ENCODE data around the gene IL20RB. TPM values are rescaled to one million over a fixed set of nuclear protein-coding genes. Genes with fewer than 3 reads are reported as not detected.

IL20RB gene
- polyA plus RNA-seq, 3 donors = 0.16 to 1.2 TPM; not detected in 1

DNA sequence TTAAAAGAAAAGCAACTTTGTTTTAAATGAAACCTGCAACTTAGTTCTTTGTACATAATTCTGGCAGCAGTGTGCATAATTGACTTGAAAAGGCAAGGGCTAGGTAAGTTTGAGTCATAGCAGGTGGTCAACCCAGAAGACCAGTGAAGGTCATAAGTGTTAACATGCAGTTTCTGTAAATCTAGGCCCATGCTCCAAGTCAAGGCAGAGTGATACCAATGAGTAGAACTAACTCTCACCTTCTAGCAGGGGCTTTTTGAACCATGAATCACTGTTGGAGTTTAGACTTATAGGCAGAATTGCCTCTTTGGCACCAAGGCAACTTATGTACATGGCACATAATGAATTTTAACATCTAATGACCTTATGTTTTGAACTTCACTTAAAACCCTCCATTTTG lies 29.5 kb upstream of the IL20RB start:
- Histone ChIP-seq H3K9ac (ENCODE audit: insufficient read depth, low read length, poor library complexity, severe bottlenecking) (no peak overlapping the region), H3K27ac (ENCODE audit: low read depth in 1 of 2, low read length in 2 of 2) (peak overlapping the region in 1 of 2 donors; percentile 35), H3K36me3 (replicated peaks in 1 of 2; ENCODE audit: control insufficient read depth in 1 of 2, insufficient read depth in 2 of 2, low read length in 2 of 2) (peaks cover 5 to 9% of the 10 kb centered on the region in 2 donors), H3K79me2 (ENCODE audit: insufficient read depth, low read length) (peaks cover 60% of the 10 kb centered on the region), H3K27me3 (ENCODE audit: control insufficient read depth in 2 of 2, insufficient read depth in 2 of 2, low read length in 2 of 2) (no peaks in the 10 kb centered on the region), H4K20me1 (ENCODE audit: insufficient read depth, low read length) (peaks cover 30% of the 10 kb centered on the region), H3K4me3 (replicated peaks in 1 of 3; ENCODE audit: low read depth in 2 of 3, low read length in 3 of 3) (no peak overlapping the region), H3K4me2 (replicated peaks; ENCODE audit: extremely low read depth, low read length, poor library complexity, severe bottlenecking) (no peak overlapping the region), H2AFZ (ENCODE audit: insufficient read depth, low read depth, low read length, poor library complexity, severe bottlenecking) (no peak overlapping the region), H3K4me1 (ENCODE audit: control insufficient read depth in 1 of 2, insufficient read depth in 2 of 2, low read length in 2 of 2) (peaks cover 20 to 51% of the 10 kb centered on the region in 2 donors), H3K9me3 (replicated peaks in 1 of 2; ENCODE audit: control insufficient read depth in 1 of 2, insufficient read depth in 1 of 2, low read length in 2 of 2) (no peaks in the 10 kb centered on the region)
- no peaks in the 10 kb centered on the region for H3K9me3 Mint-ChIP-seq
- H3K4me3 Mint-ChIP-seq = no peak overlapping the region
- peaks cover 18 to 19% of the 10 kb centered on the region in 2 donors for H3K36me3 Mint-ChIP-seq
- no peak overlapping the region for H3K27ac Mint-ChIP-seq
- peaks cover 51% of the 10 kb centered on the region for H3K4me1 Mint-ChIP-seq
- TF ChIP-seq, protein P1, sequence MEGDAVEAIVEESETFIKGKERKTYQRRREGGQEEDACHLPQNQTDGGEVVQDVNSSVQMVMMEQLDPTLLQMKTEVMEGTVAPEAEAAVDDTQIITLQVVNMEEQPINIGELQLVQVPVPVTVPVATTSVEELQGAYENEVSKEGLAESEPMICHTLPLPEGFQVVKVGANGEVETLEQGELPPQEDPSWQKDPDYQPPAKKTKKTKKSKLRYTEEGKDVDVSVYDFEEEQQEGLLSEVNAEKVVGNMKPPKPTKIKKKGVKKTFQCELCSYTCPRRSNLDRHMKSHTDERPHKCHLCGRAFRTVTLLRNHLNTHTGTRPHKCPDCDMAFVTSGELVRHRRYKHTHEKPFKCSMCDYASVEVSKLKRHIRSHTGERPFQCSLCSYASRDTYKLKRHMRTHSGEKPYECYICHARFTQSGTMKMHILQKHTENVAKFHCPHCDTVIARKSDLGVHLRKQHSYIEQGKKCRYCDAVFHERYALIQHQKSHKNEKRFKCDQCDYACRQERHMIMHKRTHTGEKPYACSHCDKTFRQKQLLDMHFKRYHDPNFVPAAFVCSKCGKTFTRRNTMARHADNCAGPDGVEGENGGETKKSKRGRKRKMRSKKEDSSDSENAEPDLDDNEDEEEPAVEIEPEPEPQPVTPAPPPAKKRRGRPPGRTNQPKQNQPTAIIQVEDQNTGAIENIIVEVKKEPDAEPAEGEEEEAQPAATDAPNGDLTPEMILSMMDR (IDR thresholded peaks at IDR 0.05) = no peak
- intact Hi-C loops (cut with micrococcal nuclease) = no loop called here
- no peak for DNase-seq
- H3K27me3 Mint-ChIP-seq (ENCODE audit: low read depth in 3 of 3) = no peaks in the 10 kb centered on the region

DNA sequence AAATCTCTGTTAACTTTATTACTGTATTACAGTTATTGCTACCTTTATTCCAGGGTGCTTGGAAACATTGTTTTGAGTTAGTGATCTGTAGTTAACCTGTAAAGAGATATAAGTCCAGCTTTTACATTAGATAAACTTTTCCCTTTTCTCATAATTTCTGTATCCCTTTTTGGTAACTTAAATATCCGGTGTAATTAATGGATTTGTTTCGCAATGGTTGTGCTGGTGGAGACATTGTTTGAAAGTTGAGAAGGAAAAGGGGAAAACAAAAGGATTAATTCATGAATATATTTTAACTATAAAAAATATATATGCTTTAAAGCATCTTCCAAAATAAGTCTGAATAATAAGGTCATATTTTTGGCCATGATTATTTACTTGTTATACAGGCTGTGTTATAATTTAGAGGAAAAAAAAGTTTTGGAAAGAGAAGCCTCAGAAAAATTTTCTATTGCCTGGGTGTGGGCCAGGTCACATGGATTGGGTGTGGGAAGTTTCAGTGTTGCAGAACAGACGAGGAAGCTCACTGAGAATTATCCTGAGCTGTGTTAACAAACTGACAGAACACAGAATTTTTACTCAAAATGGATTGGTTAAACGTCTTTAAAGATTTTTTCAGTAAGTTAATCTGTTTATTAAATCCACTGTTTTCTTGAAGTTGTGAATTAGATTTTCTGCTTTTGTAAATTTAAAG lies 27.7 kb upstream of the IL20RB start:
- H4K20me1 ChIP-seq (ENCODE audit: insufficient read depth, low read length) = peaks cover 24% of the 10 kb centered on the region
- peaks cover 65% of the 10 kb centered on the region for H3K79me2 ChIP-seq (ENCODE audit: insufficient read depth, low read length)
- H3K9ac ChIP-seq (ENCODE audit: insufficient read depth, low read length, poor library complexity, severe bottlenecking) = no peak overlapping the region
- no peaks in the 10 kb centered on the region for H3K27me3 ChIP-seq (ENCODE audit: control insufficient read depth in 2 of 2, insufficient read depth in 2 of 2, low read length in 2 of 2)
- no peak overlapping the region for H2AFZ ChIP-seq (ENCODE audit: insufficient read depth, low read depth, low read length, poor library complexity, severe bottlenecking)
- peaks cover 5 to 22% of the 10 kb centered on the region in 2 donors for H3K36me3 ChIP-seq (replicated peaks in 1 of 2; ENCODE audit: control insufficient read depth in 1 of 2, insufficient read depth in 2 of 2, low read length in 2 of 2)
- peaks cover 47% of the 10 kb centered on the region for H3K4me1 Mint-ChIP-seq
- peak overlapping the region in 4 of 7 donors; percentile 57 to 74 (median 61) for H3K27ac Mint-ChIP-seq
- H3K36me3 Mint-ChIP-seq = peaks cover 27 to 32% of the 10 kb centered on the region in 2 donors
- H3K27me3 Mint-ChIP-seq (ENCODE audit: low read depth in 3 of 3) = no peaks in the 10 kb centered on the region
- TF ChIP-seq, protein P1 (IDR thresholded peaks at IDR 0.05) = no peak
- DNase-seq = peak; percentile 12 to 67 (median 20)
- H3K4me3 ChIP-seq (replicated peaks in 1 of 3; ENCODE audit: low read depth in 2 of 3, low read length in 3 of 3) = peak overlapping the region; percentile 9 to 63 (median 36)
- WGBS (ENCODE audit: insufficient coverage) = no CpG with 5 or more reads among the region's 4 CpGs
- H3K4me2 ChIP-seq (replicated peaks; ENCODE audit: extremely low read depth, low read length, poor library complexity, severe bottlenecking) = peak overlapping the region; percentile 57
- intact Hi-C loops (cut with micrococcal nuclease) = no loop called here
- peaks cover 27 to 51% of the 10 kb centered on the region in 2 donors for H3K4me1 ChIP-seq (ENCODE audit: control insufficient read depth in 1 of 2, insufficient read depth in 2 of 2, low read length in 2 of 2)
- no peak overlapping the region for H3K4me3 Mint-ChIP-seq
- no peaks in the 10 kb centered on the region for H3K9me3 Mint-ChIP-seq
- H3K9me3 ChIP-seq (replicated peaks in 1 of 2; ENCODE audit: control insufficient read depth in 1 of 2, insufficient read depth in 1 of 2, low read length in 2 of 2) = no peaks in the 10 kb centered on the region
- peak overlapping the region in 1 of 2 donors; percentile 59 for H3K27ac ChIP-seq (ENCODE audit: low read depth in 1 of 2, low read length in 2 of 2)
